Posterior cingulate gyrus (tissue), 11 donors: ENCODE measurements around the gene ATXN1L.
A peak's percentile ranks its signal among the peaks of the same experiment; 100 is the strongest.
"Not testable (repeated sequence)": the region's sequence is repeated elsewhere in the genome, so short reads cannot be mapped to it uniquely, and the experiment has no call there.

Experiments
- DNase-seq, 10 donors: peaks; one replicate each; pipeline versions ENCODE4 v3.0.0 to v3.0.0-alpha.2; 2020 to 2021; ENCODE audit warnings: mixed read lengths in 3 of 10
- intact Hi-C: fragments of 100-400 bp; cut with DNase I; formaldehyde crosslinking; loops from one replicate; pipeline ENCODE4 v1.15.1; 2023

Gene ATXN1L

DNA sequence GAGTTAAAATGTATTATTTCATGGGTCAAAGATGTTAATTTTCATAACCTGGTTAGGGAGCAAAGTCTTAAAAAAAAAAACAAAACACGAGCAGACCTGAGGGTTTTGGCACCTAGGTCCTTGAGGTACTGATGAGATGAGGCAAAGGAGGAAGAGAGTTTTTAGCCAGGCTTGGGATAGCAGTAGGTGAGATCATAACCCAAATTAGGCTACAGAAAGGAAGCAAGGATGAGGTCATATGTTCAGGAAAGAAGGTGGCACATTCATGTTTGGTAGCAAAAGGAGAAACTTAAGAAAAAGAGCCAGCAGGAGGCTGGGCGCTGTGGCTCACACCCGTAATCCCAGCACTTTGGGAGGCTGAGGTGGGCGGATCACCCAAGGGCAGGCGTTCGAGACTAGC is 2.8 kb downstream of the ATXN1L start:
- no peak for DNase-seq
- intact Hi-C loops, result loop anchor here (5.0 kb wide), 1 partner anchor 34 kb away; the partner anchor contains the start of gene ZNF821

DNA sequence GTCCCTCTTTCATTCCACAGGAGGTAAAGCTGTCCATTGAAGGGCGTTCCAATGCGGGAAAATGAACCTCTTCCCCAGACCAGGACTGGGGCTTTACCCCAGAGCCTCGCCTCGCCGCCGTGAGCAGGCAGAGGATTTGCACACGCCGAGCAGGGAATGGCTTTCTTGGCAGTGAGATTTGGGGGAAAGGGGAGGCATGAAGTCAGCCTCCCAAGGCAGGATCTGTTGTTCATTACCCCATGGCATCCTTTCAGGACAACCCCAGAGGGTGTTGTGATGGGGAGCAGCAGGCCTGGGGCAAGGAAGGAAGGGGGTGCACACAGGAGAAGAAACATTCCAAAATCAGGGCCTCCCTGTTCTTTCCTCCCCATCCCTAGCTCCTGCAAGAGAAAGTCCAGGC is 6.0 kb downstream of the ATXN1L start:
- no peak for DNase-seq
- intact Hi-C loops, result no loop called here

DNA sequence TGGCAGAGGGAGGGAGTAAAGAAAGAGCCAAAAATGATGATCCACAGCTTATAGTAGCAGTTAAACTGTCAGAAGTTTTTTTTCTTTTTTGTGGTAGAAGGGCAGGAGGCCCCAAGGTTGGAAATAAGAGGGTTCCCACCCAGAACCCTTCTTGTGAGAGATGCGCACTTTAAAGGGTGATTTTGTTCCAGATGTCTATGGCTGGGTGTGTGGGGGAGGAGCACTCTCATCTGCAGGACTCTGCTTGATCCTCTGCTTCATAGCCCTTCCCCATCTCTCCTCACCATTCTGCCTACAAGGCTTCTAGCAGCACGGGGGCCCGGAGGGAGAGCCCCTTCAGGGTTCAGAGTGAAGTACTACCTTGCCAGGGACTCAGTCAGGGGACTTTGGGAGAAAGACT is 6.4 kb downstream of the ATXN1L start:
- DNase-seq, result peak in 1 of 10 donors; percentile 22
- intact Hi-C loops, result no loop called here

DNA sequence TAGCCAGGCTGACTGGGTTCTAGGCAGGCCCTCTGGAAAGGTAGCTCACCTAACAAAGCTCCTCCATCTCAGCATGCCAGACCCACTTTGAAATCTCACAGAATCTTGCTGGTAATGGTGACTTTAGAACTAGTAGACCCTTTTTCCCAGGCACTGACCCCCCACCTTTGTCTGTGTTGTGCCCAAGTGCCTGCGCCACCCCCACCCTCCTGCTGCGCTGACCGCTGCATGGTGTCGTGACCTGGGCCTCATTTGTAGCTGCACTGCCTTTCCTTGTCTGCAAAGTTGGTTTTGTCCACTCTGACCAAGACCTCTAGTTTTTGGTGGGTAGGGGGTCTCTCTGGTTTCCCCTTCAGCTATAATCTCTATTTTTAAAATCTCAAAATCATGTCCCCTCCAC is 6.8 kb downstream of the ATXN1L start:
- DNase-seq, result peak in 1 of 10 donors; percentile 67
- intact Hi-C loops, result no loop called here

DNA sequence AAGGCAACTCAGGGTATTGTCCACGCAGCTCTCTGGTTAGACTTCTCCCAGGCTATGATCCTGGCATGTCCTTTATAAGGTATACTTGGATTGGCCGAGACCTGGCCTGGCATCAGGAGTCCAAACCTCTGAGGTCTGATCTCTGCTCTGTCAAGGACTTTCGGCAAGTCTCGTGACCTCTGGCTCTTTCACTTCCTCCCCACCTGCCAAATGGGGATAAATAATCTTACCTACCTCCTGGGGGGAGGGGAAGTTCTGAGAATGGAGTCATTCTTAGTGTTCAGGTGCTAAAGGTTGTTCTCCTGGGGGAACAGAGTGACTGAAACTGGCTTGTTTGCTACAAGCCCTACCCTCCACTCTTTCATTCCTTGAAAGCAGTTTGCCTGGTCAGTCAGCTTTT is 7.6 kb downstream of the ATXN1L start:
- DNase-seq, result no peak
- intact Hi-C loops, result no loop called here

DNA sequence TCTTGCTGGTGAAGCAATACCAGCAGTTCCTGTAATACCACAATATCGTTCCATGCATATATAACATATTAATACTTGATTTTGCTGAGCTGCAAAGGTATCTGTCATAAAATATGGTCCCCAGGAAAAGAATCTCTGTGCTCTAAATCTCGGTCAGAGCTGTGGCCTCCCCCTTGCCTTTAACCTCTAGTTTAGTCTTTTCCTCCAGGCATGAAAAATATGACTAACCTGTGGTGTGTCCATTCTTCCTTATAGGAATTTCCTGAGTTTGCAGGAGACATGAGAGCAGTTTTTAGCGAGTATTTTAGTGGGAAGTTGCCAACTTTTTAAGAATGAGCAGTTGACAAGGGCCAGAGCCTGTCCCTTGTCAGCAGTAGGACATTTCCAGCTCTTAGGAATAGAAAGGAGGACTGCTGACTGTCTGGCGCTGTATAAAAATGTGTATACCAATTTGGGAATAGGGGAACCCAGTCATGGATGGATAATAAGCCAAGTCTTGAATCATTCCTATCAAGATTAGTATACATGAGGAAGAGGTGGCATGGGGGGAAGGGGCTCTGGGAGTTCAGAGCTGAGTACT is 8.7 kb downstream of the ATXN1L start:
- intact Hi-C loops, result no loop called here
- DNase-seq, result no peak

DNA sequence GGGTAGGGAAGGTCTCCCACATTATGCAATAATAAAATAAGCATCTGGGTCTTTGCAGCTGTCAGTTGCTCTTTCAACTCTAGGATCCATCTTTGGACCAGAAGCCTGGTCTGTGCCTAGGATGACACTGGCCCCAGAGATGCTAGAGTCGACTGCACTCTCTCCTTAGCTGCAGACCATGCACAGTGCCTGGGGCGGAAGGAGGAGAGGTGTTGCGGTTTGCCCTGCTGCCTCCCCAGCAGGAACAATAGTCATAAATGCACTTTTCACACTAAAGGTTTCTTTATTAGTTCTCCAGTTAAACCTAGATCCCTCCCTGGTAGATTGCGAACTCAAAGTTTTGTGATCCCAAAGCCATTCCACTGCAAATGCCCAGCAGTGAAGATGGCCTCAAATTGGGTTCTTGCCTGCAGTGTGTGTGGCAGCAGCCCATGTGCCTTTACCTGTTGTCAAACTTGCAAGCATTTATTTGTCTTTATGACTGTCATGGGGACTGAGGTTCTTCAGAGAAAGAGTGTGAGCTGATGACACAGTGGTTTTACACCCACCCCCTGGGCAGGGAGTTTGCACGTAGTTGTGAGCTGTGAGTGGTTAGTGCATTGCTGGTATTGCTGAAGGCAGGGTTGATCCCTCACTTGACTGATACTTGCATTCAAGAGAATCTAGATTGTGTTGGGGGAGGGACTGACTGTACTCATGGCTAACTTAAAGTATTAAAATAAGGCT is 10.3 kb downstream of the ATXN1L start:
- DNase-seq, result peak in 1 of 10 donors; percentile 11
- intact Hi-C loops, result no loop called here

DNA sequence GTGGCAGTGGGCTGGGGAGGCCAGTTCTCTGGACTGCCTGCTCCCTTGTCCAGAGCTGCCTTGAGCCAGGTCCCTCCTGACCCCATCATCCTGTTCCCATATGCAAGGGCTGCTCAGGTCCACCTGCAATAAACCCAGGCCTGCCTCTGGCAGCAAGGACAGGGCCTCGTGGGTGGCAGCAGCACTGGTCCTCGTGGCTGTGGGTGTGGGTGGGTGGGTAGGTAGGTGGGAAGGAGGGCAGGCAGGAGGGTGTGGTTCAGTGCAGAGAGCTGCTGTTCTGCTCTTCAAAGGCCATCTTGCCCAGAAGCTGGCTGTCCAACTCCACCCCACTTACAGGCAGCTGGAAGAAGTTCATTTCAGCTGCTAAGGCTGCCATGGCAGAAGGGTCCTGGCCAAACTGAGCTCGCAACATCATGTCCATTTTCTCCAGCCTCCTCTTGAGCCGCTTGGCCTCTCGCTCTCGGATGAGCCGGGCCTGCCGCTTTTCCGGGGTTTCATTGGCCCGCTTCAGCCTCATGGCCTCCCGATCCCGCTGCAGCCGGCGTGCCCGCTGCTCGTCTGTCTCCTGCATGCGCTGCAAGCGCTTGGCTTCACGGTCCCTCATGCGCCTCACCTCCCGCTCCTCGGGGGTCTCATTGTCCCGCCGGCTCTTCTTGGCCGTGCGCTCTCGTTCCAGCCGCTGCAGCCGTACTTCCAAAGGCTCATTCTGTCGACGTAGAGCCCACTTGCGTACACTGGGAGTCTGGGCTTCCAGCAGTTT is 14.2 kb downstream of the ATXN1L start:
- intact Hi-C loops, result no loop called here
- DNase-seq, result no peak

DNA sequence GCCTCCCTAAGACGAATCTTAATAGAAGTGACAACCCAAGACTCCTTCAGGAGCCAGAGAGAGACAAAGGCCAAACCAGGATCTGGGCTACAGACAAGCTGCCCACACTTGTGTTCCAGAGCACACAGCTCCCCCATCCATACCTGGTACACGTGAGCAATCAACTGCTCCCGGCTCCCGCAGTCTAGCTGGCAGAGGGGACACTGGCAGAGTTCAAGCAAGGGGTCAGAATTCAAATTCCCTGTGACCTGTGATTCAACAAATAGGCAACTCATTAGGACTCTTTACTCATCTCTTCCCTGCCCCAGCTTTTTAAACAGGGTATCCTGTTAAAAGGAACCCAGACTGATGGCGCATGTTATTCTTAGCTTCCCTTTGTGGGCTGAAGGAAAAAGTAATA is 18.2 kb downstream of the ATXN1L start:
- no peak for DNase-seq
- intact Hi-C loops, result no loop called here

DNA sequence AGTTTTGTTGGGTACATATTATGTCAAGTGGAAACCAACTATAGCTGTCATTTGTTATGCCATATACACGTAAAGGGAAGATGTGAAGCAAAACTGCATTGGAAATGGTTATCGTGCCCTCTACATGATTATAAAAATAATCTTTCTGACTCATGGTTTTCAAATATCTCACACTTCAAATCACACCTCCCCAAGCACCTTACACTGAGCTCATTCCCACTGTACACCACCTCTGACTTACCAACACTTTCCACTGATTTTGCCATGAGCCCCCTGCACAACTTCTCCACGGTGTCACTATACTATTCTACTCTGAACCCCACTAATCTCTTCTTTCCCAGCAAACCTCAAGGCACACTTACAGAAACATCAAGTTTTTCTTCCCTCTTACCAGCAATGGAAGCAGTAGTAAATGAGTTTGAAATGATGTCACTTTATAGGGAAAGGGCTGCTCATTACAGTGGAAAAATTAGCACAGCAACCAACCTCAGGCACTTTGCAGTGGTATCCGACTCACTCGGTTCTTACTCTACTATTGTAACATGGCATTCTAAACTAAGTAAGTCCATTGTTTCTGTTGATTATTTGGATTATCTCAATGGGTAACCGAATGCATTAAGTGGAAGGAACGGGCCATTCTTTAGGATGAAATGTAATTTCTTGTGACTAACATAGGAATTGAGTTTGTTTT is 19.5 kb downstream of the ATXN1L start:
- no peak for DNase-seq
- intact Hi-C loops, result no loop called here

DNA sequence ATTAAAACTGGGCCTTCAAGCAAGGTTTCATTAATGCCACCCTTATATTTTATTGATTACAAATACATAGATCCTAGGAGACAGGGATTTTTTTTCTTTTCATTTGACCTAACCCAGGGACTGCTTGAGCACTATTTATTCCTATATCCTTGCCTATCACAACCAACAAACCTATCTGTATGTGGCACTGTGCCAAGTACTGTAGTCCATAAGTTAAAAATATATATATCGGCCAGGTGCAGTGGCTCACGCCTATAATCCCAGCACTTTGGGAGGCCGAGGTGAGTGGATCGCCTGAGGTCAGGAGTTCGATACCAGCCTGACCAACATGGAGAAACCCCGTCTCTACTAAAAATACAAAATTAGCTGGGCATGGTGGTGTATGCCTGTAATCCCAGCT is 21.4 kb downstream of the ATXN1L start:
- DNase-seq, intact Hi-C loops: not testable (repeated sequence)

DNA sequence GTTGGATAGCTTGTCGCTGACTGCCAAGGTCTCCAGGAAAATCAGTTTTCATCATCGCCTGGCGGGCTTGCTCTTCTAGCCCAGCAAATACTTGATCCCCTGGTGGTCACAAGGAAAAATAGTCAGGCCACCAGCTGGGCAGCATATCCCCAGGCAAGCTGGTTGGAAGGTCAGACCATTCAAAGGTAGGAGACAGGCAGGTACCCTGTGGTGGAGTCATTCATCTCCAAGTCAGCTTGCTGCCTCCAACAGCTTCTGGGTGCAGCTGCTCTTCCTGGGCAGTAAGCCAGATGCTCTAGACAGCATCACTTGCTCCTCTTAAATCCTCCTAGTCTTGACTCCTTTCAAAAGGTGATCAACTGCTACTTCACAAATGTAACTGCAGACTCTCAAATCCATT is 22.2 kb downstream of the ATXN1L start:
- intact Hi-C loops, result no loop called here
- peak in 2 of 10 donors; percentile 17 to 18 for DNase-seq

DNA sequence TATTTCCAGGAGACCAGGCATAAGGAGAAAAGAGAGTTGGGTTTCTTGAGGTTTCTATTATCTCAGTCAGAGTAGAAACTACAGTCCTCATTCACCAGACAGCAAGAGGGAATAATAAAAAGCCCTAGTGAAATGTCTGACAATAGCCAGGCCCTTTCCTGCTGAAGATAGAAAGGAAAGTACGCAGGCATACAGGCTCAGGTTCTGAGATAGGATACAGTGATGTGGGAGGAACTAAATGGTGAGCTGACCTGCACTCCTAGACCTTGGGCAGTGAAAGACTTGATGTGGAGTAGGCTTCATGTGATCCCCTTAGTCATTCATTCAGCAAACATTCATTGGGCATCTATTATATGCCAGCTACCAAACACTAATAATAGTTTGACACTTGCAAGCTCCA is 23.3 kb downstream of the ATXN1L start:
- no peak for DNase-seq
- intact Hi-C loops, result no loop called here

DNA sequence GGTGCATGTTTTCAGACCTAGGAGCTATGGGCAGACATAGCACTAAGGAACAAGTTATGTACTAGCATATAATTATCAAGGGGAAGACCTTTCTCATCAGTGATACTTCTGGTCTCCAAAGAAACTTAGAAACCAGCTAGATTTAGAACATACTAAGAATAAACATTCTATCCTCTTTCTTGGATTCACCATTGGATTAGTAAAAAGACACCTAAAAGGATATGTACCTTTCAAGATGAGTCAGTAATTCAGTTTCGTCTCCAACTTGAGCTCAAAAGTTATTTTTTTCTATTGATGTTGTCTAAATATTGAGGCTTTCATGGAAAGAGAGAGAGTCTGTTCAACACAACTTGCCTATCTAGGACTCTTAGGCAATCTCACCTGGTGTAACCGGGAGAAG is 25.0 kb downstream of the ATXN1L start:
- no peak for DNase-seq

DNA sequence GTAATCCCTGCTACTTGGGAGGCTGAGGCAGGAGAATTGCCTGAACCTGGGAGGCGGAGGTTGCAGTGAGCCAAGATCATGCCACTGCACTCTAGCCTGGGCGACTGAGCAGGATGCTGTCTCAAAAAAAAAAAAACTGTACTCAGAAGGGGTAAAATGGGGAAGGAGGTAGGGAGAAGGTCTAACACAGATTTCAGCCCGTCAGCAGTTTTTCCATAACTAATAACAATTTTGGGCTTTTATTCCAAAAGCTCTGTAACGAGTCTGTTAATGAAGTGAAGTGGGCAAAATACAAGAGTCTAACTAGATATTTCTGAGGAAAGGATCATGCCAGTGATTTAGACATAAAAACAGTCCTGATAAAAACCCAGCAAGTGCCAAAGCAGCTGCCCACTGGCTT is 27.4 kb downstream of the ATXN1L start:
- no peak for DNase-seq
- intact Hi-C loops, result no loop called here

More for the DNA sequence above, 25.0 kb downstream of the ATXN1L start:
- intact Hi-C loops, result no loop called here

DNA sequence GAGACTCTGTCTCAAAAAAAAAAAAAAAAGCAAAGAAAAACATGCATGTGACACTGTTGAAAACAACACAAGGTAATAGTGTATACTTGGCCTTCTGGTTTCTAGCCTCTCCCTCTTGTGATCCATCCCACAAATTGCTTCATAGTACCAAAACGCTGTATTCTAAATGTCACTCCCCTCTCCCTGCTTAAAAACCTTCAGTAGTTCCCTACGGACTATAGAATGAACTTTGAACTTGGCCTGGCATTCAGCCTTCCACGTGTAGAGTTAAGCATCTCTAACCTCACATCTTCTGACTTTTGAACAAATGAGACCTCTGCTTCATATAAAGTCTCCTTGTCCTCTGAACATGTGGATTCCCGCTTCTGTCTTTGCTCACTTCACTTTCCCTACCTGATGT is 33.1 kb downstream of the ATXN1L start:
- intact Hi-C loops, result no loop called here
- no peak for DNase-seq

DNA sequence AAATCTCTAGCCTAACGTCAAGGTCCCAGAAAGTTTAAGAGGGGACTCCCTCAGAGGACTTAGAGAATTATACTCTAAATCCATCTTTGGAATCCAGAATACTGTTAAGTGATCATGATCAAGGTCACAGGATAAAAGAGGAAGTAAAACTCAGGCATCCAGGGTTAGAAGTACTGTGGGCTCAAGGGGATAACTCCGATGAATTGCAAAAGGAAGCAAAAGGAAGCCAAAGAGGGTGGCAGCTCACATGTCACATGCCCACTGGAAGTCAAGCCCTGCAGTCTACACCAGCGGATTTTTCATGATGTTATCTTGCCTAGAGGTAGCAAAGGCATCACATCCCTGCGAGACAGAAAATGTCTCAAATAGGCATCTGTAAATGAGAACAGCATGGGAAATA is 34.4 kb downstream of the ATXN1L start:
- intact Hi-C loops, result loop anchor here (5.0 to 10.0 kb wide), 2 partner anchors 33 to 75 kb away; partner anchors contain the start of genes AP1G1 and ATXN1L
- no peak for DNase-seq

DNA sequence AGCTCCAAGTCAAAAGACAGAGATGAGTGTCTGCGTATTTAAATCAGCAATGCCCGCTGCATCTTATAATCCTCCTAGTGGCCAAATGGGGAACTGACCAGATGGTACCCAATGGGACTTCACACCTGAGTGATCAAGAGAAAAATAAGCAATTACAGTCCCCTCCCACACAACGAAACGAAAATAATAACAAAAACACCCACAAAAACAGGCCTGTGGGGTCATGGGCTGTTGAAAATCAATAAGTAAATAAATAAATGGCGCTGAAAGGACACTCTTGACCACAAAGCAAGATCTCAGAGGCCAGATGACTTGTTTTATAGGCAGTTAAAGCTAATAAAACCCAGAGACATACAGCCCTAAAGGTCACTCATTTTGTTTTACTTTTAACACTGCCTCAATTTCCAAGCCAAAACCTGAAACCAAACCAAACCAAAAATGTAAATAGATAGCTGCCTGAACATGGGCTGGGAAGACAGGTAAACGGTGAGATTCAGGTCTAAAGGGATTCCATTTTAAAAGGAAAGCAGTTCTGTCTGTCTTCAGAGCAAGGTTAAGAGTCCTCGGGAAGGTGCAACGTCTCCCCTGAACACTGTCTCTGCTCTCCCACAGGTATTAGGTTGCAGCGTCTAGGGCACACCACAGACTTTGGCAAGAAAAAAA is 36.9 kb downstream of the ATXN1L start:
- peak in 6 of 10 donors; percentile 17 to 81 (median 53) for DNase-seq
- intact Hi-C loops, result loop anchor here (2.0 to 10.0 kb wide), 3 partner anchors 35 to 78 kb away; partner anchors contain the start of genes AP1G1 and ATXN1L

DNA sequence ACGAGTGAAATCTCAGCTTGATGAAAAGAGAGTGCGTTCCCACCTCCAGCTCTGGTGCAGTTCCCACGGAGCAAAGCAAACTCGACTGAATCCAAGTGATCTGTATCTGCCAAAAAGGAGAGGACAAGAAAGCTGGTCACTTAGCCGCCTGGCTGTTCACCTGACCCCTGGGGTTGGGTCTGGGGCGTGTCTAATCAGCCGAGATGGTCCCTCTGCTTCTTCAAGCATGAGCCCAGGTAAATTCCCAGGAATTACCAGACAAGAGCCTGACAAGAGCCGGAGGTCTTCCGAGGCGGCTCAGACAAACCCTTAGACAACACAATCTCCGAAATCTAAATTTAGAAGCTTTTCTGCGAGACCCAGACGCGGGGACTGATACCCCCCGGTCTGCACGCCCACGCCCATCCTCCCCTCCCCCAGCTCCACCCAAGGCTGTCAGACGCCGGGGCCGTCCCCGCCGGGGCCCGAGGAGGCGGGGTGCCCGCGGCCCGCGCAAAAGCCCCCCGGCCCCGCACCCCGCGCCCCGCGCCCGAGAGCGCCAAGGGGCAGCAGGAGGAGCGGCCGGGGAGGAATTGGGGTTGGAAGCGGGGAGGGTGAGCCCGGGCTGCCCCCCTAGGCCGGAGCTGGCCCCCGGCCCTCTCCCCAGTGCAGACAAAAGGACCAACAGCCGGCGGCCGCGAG is 37.5 kb downstream of the ATXN1L start:
- intact Hi-C loops, result loop anchor here (2.0 to 10.0 kb wide), 3 partner anchors 36 to 79 kb away; partner anchors contain the start of genes AP1G1 and ATXN1L
- peak in 6 of 10 donors; percentile 28 to 85 (median 43) for DNase-seq
